ENCODE data around the gene H1-8.
"Not testable (repeated sequence)": the region's sequence is repeated elsewhere in the genome, so short reads cannot be mapped to it uniquely, and the experiment has no call there.

H1-8 gene, protein sequence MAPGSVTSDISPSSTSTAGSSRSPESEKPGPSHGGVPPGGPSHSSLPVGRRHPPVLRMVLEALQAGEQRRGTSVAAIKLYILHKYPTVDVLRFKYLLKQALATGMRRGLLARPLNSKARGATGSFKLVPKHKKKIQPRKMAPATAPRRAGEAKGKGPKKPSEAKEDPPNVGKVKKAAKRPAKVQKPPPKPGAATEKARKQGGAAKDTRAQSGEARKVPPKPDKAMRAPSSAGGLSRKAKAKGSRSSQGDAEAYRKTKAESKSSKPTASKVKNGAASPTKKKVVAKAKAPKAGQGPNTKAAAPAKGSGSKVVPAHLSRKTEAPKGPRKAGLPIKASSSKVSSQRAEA

DNA sequence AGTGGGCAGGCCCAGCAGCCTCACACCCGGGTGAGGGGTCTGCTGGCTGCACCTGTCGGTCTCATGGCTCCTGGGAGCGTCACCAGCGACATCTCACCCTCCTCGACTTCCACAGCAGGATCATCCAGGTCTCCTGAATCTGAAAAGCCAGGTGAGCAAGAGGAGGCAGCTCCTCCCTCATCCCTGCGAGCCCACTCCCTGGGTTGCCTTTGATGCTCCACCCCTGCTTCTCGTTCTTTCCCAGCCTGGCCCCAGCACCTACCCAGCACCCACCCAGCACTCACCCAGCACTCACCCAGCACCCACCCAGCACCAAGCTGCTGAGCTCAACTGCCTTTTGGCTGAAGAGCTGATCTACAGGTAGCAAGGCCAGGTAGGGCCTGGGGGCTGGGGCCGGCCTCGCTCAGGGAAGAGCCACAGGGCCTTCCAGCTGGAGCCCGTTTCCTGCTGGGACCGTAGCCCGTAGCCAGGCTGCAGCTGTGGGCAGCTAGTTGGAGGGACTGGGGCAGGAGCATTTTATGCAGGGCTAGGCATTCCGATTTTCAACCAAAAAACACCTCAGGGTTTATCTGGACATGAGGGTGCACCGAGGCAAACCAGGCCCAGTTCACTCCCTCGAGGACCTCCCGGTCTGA lies at the start of gene H1-8:
Gene H1-8 (plus strand): TSS at position 20 of the 635 bp plus-strand sequence. CDS start 44 bp downstream, at position 64.
- no peak for DNase-seq

- DNase-seq, result no peak
These were observed 49.8 kb upstream of the H1-8 start for GRCh38 chr3:129493206-129493605.

DNA sequence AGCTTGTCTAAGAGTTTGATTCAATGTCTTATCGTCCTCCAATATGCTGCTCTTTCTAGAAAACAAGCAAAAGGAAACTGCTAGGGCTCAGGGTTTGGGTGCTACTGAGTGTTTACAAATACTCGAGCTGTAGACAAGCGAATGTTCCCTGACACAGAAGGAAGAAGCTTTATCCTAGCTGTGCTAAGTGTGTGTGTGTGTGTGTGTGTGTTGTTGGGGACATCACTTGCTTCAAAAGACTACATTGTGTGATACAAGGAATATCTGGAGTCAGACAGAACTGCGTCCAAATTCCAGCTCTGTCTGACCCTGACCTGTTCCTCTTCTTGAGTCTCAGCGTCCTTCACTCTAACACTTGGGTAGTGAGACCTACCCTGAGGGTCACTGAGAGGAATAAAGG lies 48.5 kb upstream of the H1-8 start:
- DNase-seq, result not testable (repeated sequence)

DNA sequence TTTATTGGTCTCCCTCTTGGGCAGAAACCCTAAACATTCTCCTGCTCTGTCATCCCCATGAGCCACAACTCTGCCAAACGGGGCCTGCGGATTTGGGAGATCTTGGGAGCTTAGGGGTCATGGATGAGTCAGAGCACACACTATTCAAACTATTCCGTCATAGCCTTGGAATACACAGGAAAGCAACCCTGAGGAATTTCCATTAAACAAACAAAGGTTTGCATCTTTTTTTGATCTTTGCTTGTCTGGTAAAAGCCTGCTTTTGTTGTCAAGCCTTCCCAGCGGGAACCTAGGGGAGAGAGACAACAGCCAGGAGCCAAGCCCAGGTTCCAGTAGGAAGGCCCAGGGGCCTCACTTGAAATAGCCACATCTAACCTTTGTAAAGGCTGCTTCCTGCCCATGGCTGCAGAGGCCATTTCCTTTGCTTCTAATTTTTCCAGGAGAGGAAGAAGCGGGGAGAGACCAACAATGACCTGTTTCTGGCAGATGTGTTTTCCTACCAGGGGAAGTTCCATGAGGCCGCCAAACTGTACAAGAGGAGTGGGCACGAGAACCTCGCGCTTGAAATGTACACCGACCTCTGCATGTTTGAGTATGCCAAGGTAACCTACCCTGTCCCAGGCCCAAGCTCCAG lies 47.9 kb upstream of the H1-8 start:
- DNase-seq, result not testable (repeated sequence)

DNA sequence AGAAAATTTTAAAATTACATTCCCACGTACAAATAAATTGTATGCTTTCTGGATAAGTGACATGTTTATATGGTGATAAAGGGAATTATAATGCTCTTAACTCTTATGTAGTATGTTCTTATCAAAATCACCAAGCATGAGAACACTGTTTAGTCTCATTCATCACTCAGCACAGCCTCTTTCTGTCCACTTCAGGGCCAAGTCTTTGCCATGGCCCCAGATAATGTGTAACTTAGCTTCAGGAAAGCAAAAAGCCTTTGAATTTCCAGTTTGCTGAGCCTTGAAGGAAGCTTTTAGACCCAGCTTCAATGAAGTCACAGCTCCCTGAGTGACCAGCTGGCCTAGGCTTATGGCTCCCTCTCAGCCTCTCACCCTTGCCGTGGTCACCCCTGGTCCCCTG lies 45.1 kb upstream of the H1-8 start:
- not testable (repeated sequence) for DNase-seq

GRCh38 chr3:129498603-129499488 lies 44.1 kb upstream of the H1-8 start:
- not testable (repeated sequence) for DNase-seq

DNA sequence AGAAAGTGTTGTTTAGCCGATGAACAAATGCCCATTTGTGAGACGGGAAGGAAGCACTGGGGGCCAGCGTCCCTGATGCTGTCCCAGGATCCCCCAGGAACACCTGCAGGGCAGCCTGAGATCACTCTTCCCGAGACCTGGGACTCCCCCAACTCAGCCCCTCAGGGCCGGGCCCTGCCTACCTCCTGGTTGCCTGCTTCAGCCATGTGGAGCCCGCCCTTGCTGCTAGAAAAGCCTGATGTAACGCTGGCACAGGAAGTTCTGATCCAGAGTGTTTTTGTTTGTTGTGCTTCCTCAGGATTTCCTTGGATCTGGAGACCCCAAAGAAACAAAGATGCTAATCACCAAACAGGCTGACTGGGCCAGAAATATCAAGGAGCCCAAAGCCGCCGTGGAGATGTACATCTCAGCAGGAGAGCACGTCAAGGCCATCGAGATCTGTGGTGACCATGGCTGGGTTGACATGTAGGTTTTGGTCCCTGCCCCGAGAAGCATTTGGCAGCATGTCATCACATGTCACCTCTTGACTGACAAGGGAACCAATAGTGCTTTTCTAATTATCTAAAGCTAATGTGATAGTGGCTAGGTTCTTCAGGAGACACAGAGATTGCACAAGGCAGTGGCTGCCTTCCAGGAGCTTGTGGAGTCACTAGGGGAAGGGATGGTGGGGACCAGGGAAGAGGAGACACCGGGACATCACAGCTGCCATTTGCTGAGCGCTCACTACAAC lies 43.2 kb upstream of the H1-8 start:
- not testable (repeated sequence) for DNase-seq

GRCh38 chr3:129500334-129500658 lies 42.7 kb upstream of the H1-8 start:
- DNase-seq, result no peak

DNA sequence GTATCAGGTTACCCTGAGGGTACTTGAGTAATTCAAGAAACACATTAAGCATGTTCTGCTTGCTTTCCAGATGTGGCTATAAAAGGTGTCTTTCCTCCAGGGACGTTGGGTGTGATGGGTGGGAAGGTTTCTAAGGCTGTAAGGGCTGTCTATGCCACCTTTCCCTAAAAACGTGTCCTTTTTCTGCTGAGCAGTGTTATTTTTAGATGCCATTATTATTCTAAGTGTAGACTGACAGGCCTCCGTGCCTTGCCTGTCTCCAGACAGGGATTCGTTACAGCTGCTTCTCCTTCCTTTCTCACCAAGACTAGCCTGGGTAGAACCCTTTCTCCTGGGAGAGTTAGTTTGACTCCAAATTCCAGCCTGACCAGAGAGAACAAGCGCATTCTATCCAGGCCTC lies 41.3 kb upstream of the H1-8 start:
- no peak for DNase-seq

DNA sequence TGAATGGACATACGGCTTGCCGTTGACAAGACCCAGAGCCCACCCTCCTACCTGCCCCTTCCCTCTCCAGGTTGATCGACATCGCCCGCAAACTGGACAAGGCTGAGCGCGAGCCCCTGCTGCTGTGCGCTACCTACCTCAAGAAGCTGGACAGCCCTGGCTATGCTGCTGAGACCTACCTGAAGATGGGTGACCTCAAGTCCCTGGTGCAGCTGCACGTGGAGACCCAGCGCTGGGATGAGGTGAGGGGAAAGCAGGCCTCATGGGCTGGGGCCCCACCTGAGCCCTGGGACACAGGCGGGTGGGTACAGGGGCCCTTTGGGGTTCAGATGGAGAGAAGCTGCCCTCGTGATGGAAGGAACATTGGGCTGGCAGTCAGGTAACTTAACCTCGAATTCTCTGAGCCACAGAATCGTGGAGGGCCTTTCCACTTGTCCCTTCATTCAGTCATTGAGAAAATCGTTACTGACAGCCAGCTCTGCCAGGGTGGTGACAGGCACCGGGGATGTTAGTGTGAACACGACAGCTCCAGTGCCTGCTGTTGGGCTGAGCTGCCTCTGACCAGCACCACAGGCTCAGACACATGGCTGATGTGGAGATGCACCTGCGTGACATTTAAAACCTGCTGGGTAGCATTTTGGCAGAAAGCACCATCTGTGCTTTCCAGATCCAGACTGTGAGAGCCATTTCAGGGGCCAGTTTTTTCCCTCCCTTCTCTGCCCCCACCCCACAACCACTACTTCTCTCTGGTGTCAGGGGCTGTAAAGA lies 40.1 kb upstream of the H1-8 start:
- peak; percentile 50 for DNase-seq

DNA sequence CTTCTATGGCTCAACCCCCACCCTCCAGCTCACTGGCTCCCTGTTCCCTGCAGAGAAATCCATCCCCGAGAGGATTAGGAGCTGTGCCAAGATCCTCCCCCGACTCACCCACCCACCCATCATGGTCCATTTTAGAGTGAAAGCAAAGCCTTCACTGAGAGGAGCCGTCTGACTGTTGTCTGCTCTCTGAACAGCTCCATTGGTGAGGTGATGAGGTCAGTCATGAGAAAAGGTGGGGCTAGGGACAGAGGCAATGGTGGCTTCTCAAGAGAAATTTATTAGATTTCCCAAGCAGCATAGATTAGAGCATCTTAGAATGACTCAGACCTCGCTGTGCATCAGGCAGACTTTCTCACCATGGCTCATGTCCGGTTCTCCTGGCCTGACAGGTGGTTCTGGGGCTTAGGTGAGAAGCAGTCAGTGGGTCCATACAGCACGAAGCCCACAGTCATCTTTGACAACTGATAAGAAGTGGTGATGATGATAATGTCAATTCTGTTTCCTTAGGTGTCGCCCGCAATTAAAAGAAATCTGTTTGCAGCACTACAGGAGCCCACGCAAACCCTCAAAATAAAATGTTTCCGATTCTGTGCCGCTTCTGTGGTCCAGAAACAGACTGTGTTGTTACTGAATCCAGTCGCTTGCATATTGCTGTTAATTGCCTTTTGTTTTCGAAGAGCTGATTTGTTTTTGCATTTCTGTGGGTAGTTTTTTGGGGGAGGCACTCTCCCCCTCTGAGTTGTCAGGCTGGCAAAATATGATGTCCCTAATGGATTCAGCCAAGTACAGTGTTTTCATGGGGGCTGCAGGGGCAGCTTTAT lies 39.3 kb upstream of the H1-8 start:
- no peak for DNase-seq

DNA sequence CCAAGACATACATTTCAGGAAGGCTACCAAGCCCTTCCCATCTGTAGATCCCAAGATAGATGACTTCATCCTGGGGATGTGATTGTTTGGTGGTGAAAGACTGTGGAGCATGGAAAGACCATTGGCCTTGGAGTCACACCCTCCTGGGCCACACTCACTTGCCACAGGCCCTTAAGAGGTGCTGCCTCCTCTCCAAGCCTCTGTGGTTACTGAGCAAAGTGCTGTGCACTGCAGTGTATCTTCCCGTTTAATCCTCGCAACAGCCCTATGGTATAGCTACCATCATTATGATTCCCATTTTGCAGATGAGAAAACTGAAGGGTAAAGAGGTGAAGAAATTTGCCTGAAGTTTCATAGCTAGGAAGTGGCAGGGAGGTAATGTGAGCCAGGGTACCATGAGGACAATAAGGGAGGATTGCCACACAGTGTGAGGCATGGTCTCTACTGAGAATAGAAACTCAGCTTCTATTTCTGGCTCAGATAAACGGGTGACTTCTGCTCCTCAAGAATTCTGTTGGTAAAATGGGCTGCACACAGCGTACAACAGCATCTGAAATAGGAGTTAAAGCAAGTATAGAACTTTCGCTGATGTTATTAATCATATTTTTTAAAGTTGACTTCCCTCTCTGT lies 38.4 kb upstream of the H1-8 start:
- no peak for DNase-seq

GRCh38 chr3:129505341-129505740 lies 37.6 kb upstream of the H1-8 start:
- DNase-seq, result no peak

DNA sequence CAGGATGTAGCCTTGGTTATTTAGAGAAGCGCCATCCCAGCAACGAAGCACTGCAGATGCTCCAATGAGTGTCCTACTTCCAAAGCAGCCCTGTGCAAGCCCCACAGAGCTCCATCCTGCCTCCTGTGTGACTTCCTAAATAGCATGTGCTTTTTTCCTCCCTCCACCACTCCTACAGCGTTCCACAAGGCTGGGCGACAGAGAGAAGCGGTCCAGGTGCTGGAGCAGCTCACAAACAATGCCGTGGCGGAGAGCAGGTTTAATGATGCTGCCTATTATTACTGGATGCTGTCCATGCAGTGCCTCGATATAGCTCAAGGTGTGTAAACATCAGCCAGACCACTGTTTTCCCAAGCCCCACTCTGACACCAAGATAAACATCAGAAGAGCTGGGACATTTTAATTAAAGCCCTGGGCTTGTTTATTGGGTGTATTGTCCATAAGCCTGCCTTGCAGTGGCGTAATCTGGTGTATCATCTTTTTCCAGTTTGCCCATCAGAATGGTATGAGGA lies 36.7 kb upstream of the H1-8 start:
- peak; percentile 26 for DNase-seq

DNA sequence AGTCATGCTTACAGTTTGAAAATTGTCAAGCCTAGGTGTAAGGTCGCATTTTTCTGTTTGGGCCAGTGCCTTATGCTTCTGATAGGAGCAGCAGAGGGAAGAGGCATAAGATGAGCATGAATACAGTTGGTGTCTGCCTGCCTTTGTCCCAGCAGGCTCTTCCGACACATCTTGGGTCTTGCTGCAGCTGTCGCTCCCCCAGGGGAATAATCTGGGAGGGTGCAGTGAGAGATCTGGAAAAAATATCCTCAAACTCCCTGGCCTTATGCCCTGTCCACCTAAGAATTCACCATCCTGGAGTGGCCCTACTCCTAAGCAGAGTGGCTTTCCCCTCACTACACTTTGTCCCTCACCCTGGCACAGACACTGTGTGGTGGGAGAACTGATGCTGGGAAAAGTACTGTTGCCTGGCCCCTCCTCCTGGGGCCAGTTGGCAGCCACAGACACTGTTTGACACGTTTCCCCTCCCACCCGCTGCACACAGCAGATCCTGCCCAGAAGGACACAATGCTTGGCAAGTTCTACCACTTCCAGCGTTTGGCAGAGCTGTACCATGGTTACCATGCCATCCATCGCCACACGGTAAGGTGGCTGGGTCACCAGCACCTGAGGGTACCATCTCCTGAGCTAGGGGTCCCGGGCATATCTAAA lies 35.7 kb upstream of the H1-8 start:
- no peak for DNase-seq

- no peak for DNase-seq
These were observed 30.4 kb upstream of the H1-8 start for GRCh38 chr3:129512595-129512994.

GRCh38 chr3:129513705-129514104 lies 29.3 kb upstream of the H1-8 start:
- DNase-seq, result no peak

GRCh38 chr3:129514110-129514509 lies 28.9 kb upstream of the H1-8 start:
- DNase-seq, result no peak

- no peak for DNase-seq
These were observed 28.4 kb upstream of the H1-8 start for GRCh38 chr3:129514563-129514962.
